CD8-positive, alpha-beta memory T cell (primary cell): Measurements from ENCODE around the gene TRMU. TPM values are rescaled to one million over a fixed set of nuclear protein-coding genes. Genes with fewer than 3 reads are reported as not detected.

Experiments
- CTCF ChIA-PET: fragments of 350-600 bp; sonication (Branson Sonifier 250); formaldehyde crosslinking; loops from one replicate; lab custom pipeline; 2021; ENCODE audit warnings: antibody characterized with exemption; lab: Charles Lee
- POLR2A ChIA-PET: fragments of 350-600 bp; sonication (Branson Sonifier 250); formaldehyde crosslinking; loops from one replicate; lab custom pipeline; 2021; ENCODE audit warnings: antibody characterized with exemption; lab: Charles Lee
- DNase-seq, 5 donors: peaks; one replicate each; pipeline versions ENCODE4 v3.0.0 to v3.0.0-alpha.2; 2020 to 2022; ENCODE audit warnings: mixed read lengths in 1 of 5
- H3K27ac ChIP-seq: one replicate; pipeline ENCODE4 v1.7.0; 2013; ENCODE audit warnings: low read depth, mild to moderate bottlenecking, low read length, moderate library complexity
- H3K27me3 ChIP-seq: 2 replicates; pipeline ENCODE4 v1.7.0; 2013; ENCODE audit warnings: low read length, mild to moderate bottlenecking; ENCODE audit not compliant: insufficient read depth, poor library complexity, severe bottlenecking
- H3K36me3 ChIP-seq: 2 replicates; pipeline ENCODE4 v1.7.0; 2013; ENCODE audit warnings: mild to moderate bottlenecking, low read length, moderate library complexity; ENCODE audit not compliant: insufficient read depth
- H3K4me1 ChIP-seq: 2 replicates; pipeline ENCODE4 v1.7.0; 2013; ENCODE audit warnings: mild to moderate bottlenecking, low read length, moderate library complexity; ENCODE audit not compliant: insufficient read depth
- H3K4me3 ChIP-seq: 2 replicates; pipeline ENCODE4 v1.7.0; 2013; ENCODE audit warnings: mild to moderate bottlenecking, low read length
- H3K9me3 ChIP-seq: 2 replicates; pipeline ENCODE4 v1.7.0; 2013; ENCODE audit warnings: mild to moderate bottlenecking, low read length
- H3K27ac Mint-ChIP-seq, 8 donors: one replicate each; pipeline ENCODE4 v1.8.0; 2020 to 2021; ENCODE audit warnings: mixed read lengths in 8 of 8, mild to moderate bottlenecking in 6 of 8, inconsistent platforms in 3 of 8, moderate library complexity in 3 of 8
- H3K27me3 Mint-ChIP-seq, 2 donors: one replicate each; pipeline ENCODE4 v1.8.0; 2020 to 2021; ENCODE audit warnings: mixed read lengths in 2 of 2, mild to moderate bottlenecking in 1 of 2, moderate library complexity in 1 of 2
- H3K36me3 Mint-ChIP-seq, 3 donors: one replicate each; pipeline ENCODE4 v1.8.0; 2020 to 2021; ENCODE audit warnings: mixed read lengths in 3 of 3, inconsistent platforms in 1 of 3, mild to moderate bottlenecking in 1 of 3
- H3K4me1 Mint-ChIP-seq, 3 donors: one replicate each; pipeline ENCODE4 v1.8.0; 2020 to 2021; ENCODE audit warnings: mixed read lengths in 3 of 3, inconsistent platforms in 1 of 3, mild to moderate bottlenecking in 1 of 3
- H3K4me3 Mint-ChIP-seq, 7 donors: one replicate each; pipeline ENCODE4 v1.8.0; 2020 to 2021; ENCODE audit warnings: mixed read lengths in 7 of 7, mild to moderate bottlenecking in 6 of 7, moderate library complexity in 4 of 7, inconsistent platforms in 2 of 7
- H3K9me3 Mint-ChIP-seq, 5 donors: one replicate each; pipeline ENCODE4 v1.8.0; 2020 to 2022; ENCODE audit warnings: mixed read lengths in 5 of 5, mild to moderate bottlenecking in 3 of 5, moderate library complexity in 2 of 5, inconsistent platforms in 1 of 5
- polyA plus RNA-seq: library from polyadenylated mRNA; unstranded; fragments of 300-500 nt; fragmentation: Illumina TruSeq; gene quantifications from one replicate; pipeline ENCODE4 v1.2.3, GENCODE V29; 2021
- total RNA-seq, 2 experiments: library from RNA; stranded (reverse); gene quantifications; one replicate each; pipeline ENCODE4 v1.2.3, GENCODE V29; 2021

Gene TRMU
- total and polyA plus RNA-seq, 3 experiments from 2014 or later = 13.3 to 69.5 (median 68.9) TPM

DNA sequence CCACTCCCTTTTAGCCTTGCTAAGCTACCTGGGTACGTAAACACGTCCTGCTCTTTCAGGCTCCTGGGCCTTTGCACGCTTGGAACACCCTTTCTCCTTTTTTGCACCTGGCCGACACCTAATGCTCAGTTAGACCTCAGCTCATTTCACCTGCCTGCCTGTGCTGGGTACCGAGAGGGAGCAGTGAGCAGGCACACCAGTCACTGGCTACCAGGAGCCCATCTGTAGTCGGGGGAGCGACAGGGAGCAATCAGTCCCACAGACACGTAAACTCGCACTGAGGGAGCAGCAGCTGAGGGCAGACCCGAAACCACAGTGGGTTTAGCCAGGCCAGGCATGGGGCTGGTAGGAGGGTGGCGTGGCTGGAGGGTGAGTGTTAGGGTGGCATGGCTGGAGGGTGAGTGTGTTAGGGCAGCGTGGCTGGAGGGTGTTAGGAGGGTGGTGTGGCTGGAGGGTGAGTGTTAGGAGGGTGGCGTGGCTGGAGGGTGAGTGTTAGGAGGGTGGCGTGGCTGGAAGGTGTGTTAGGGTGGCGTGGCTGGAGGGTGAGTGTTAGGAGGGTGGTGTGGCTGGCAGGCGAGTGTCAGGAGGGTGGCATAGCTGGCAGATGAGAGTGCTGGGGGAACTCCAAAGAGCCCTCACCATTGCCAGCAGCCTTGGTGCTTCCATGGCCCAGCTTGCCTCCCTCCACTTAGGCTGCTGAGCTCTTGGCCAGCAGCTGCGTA, 45.2 kb upstream of the TRMU start:
- Mint-ChIP-seq H3K27ac (peak overlapping the region; percentile 23 to 98 (median 86)), H3K9me3 (peaks cover 0 to 3% (median 2%) of the 10 kb centered on the region in 5 donors), H3K27me3 (no peaks in the 10 kb centered on the region), H3K4me3 (peak overlapping the region in 5 of 7 donors; percentile 46 to 86 (median 73)), H3K4me1 (peaks cover 27 to 42% (median 30%) of the 10 kb centered on the region in 3 donors), H3K36me3 (peaks cover 2 to 19% (median 9%) of the 10 kb centered on the region in 3 donors)
- CTCF ChIA-PET = no interaction called here
- Histone ChIP-seq H3K27me3 (no peaks in the 10 kb centered on the region), H3K9me3 (no peaks in the 10 kb centered on the region), H3K4me1 (peaks cover 22% of the 10 kb centered on the region), H3K36me3 (no peaks in the 10 kb centered on the region), H3K4me3 (no peak overlapping the region), H3K27ac (peak overlapping the region; percentile 31)
- POLR2A ChIA-PET = no interaction called here
- no peak for DNase-seq

DNA sequence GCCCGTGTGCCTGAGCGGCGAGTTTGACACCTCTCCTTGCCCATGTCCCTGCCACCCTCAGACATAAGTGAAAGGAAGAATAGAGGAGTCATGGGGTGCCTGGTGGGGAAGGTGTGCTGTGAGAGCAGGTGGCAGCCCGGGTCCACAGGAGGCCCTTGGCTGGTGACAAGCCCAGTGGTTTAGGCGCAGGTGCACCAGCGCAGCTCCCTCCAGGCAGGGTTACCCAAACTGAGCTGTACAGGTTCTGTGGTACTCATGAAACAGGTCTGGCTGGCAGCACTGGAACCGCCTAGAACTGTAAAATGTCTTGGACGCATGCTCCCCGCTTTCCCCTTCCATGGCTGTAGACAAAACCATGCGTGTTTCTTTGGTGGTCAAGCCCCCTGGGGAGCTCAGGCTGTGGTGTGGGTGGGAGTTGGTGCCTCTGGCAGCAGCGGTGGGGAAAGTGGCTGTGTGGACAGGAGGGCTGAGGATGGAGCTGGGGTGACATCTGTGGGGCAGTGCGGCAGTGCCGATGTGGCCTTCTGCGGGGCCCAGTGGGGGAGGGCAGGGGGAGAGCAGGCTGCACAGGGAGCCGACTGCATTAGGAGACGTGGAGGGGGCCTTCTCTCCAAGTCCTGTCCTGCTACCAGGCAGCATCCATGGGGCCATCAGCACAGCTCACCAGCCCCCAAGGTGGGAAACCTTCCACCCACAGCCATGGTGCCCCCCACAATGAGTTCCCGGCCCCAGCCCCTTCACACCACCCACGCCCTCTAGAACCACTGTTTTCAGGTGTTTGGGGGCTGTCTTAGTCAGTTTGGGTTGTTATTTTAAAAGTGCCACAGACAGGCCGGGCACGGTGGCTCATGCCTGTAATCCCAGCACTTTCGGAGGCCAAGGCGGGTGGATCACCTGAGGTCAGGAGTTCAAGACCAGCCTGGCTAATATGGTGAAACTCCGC, 44.4 kb upstream of the TRMU start:
- POLR2A ChIA-PET = no interaction called here
- Mint-ChIP-seq H3K4me1 (peaks cover 32 to 51% (median 35%) of the 10 kb centered on the region in 3 donors), H3K4me3 (peak overlapping the region in 3 of 7 donors; percentile 48 to 86 (median 73)), H3K36me3 (peaks cover 2 to 13% (median 7%) of the 10 kb centered on the region in 3 donors), H3K9me3 (peaks cover 0 to 3% (median 2%) of the 10 kb centered on the region in 5 donors), H3K27me3 (no peaks in the 10 kb centered on the region), H3K27ac (peak overlapping the region in 4 of 8 donors; percentile 84 to 98 (median 92))
- no peaks in the 10 kb centered on the region for H3K36me3 ChIP-seq
- H3K4me1 ChIP-seq = peaks cover 30% of the 10 kb centered on the region
- H3K27ac ChIP-seq = no peak overlapping the region
- no peaks in the 10 kb centered on the region for H3K27me3 ChIP-seq
- no peaks in the 10 kb centered on the region for H3K9me3 ChIP-seq
- H3K4me3 ChIP-seq = no peak overlapping the region
- no peak for DNase-seq
- CTCF ChIA-PET = no interaction called here

DNA sequence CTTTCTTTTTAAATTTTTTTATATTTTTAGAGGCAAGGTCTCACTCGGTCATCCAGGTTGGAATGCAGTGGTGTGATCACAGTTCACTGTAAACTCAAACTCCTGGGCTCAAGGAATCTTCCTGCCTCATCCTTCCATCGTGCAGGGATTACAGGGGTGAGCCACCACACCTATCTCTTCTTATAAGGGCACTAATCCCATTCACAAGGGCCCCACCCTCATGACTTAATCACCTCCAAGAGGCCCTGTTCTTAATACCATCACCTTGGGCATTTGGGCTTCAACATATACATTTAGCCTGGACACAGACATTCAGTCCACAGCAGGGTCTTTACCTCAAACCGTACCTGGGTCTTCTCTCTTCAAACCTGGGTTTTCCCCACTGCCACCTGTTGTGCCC, 43.3 kb upstream of the TRMU start:
- peaks cover 36% of the 10 kb centered on the region for H3K4me1 ChIP-seq
- H3K9me3 Mint-ChIP-seq = peaks cover 0 to 3% (median 2%) of the 10 kb centered on the region in 5 donors
- peak overlapping the region in 1 of 7 donors; percentile 81 for H3K4me3 Mint-ChIP-seq
- no peak for DNase-seq
- peaks cover 2 to 14% (median 7%) of the 10 kb centered on the region in 3 donors for H3K36me3 Mint-ChIP-seq
- H3K27me3 ChIP-seq = no peaks in the 10 kb centered on the region
- peak overlapping the region in 4 of 8 donors; percentile 14 to 92 (median 50) for H3K27ac Mint-ChIP-seq
- H3K27ac ChIP-seq = no peak overlapping the region
- CTCF ChIA-PET = no interaction called here
- H3K27me3 Mint-ChIP-seq = no peaks in the 10 kb centered on the region
- no peaks in the 10 kb centered on the region for H3K9me3 ChIP-seq
- H3K4me1 Mint-ChIP-seq = peaks cover 38 to 55% (median 40%) of the 10 kb centered on the region in 3 donors
- H3K36me3 ChIP-seq = no peaks in the 10 kb centered on the region
- POLR2A ChIA-PET = no interaction called here
- no peak overlapping the region for H3K4me3 ChIP-seq

DNA sequence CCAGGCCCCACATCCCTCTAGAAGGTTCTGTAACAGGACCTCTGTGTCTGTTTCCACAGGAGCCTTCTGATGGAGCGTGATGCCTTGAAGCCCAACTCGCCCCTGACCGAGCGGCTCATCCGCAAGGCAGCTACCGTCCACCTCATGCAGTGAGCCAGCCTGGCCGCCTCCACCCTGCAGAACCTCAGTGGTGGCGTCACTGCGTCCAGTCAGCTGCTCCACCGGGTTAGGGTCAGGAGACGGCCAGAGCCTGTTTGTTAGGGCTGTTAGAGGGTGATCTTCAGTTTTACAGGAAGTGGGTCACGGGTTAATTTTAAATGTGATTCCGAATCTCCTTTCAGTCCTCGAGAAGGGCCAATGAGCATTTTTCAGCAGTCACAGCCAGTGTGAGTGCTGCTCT, 42.8 kb upstream of the TRMU start:
- POLR2A ChIA-PET = no interaction called here
- peaks cover 38 to 55% (median 40%) of the 10 kb centered on the region in 3 donors for H3K4me1 Mint-ChIP-seq

DNA sequence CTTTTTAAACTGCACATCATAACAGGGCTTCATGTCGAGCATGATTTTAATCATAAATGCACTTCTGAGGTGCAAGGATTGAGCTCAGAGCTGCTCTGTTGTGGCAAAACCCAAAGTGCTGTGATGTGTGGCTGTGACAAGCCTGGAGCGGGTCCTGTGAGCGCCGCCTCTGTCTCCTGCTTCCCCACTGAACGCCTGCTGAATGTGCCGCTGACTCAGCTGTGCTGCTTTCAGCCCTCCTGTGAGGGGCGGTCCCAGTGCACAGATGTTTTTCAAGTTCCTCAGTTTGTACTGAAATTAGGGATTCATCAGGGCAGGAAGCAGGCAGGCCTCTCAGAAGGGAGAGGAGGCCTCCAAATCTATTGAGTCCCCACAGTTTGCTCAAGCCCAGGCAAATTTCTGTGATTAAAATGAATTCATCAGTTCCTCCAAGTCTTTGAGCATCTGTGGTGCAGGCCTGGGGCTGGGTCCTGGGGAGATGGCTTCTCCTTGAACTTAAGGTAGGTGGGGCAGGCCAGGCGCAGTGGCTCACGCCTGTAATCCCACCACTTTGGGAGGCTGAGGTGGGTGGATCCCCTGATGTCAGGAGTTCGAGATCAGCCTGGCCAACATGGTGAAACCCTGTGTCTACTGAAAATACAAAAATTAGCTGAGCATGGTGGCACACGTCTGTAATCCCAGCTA, 41.8 kb upstream of the TRMU start:
- Mint-ChIP-seq H3K9me3 (peaks cover 0 to 3% (median 2%) of the 10 kb centered on the region in 5 donors), H3K27ac (peak overlapping the region in 6 of 8 donors; percentile 7 to 87 (median 58)), H3K4me1 (peaks cover 30 to 45% (median 31%) of the 10 kb centered on the region in 3 donors), H3K27me3 (peaks cover 0 to 2% of the 10 kb centered on the region in 2 donors), H3K4me3 (peak overlapping the region in 2 of 7 donors; percentile 48 to 83), H3K36me3 (peaks cover 2 to 12% (median 7%) of the 10 kb centered on the region in 3 donors)
- H3K36me3 ChIP-seq = no peaks in the 10 kb centered on the region
- no peak overlapping the region for H3K27ac ChIP-seq
- no peaks in the 10 kb centered on the region for H3K27me3 ChIP-seq
- peaks cover 25% of the 10 kb centered on the region for H3K4me1 ChIP-seq
- no peak overlapping the region for H3K4me3 ChIP-seq
- POLR2A ChIA-PET = no interaction called here
- no peaks in the 10 kb centered on the region for H3K9me3 ChIP-seq
- DNase-seq = no peak
- CTCF ChIA-PET = no interaction called here

More for the DNA sequence above, 42.8 kb upstream of the TRMU start:
- Histone ChIP-seq H3K27ac (no peak overlapping the region), H3K9me3 (no peaks in the 10 kb centered on the region), H3K4me3 (no peak overlapping the region), H3K36me3 (no peaks in the 10 kb centered on the region), H3K27me3 (no peaks in the 10 kb centered on the region), H3K4me1 (peaks cover 35% of the 10 kb centered on the region)
- no peak for DNase-seq
- CTCF ChIA-PET = no interaction called here
- Mint-ChIP-seq H3K9me3 (peaks cover 0 to 3% (median 2%) of the 10 kb centered on the region in 5 donors), H3K36me3 (peaks cover 2 to 12% (median 7%) of the 10 kb centered on the region in 3 donors), H3K4me3 (peak overlapping the region in 1 of 7 donors; percentile 81), H3K27ac (peak overlapping the region in 1 of 8 donors; percentile 54), H3K27me3 (peaks cover 0 to 2% of the 10 kb centered on the region in 2 donors)

DNA sequence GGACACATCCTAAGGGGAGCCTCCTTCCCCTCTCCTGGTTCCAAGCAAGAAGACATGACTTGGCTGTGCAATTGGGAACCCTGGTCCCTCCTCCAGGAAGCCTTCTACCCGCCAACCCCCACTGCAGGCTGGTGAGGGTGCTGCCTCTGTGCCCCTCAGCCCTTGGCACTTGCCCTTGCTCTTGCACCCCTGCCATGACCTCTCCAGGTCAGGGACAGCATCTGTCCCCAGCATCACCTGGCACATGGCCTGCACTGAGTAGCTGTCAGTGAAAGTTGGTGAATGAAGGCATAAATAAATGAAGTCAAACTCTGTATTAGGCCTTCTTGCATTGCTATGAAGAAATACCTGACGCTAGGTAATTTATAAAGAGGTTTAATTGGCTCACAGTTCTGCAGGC, 40.7 kb upstream of the TRMU start:
- Histone ChIP-seq H3K4me1 (peaks cover 20% of the 10 kb centered on the region), H3K36me3 (no peaks in the 10 kb centered on the region), H3K27ac (no peak overlapping the region), H3K9me3 (no peaks in the 10 kb centered on the region), H3K27me3 (no peaks in the 10 kb centered on the region), H3K4me3 (no peak overlapping the region)
- peak overlapping the region in 7 of 8 donors; percentile 87 to 97 (median 91) for H3K27ac Mint-ChIP-seq
- H3K4me1 Mint-ChIP-seq = peaks cover 28 to 38% (median 33%) of the 10 kb centered on the region in 3 donors
- POLR2A ChIA-PET = no interaction called here
- H3K27me3 Mint-ChIP-seq = peaks cover 0 to 4% of the 10 kb centered on the region in 2 donors
- no peak for DNase-seq
- peaks cover 0 to 3% (median 2%) of the 10 kb centered on the region in 5 donors for H3K9me3 Mint-ChIP-seq
- peak overlapping the region; percentile 45 to 90 (median 83) for H3K4me3 Mint-ChIP-seq
- peaks cover 2 to 12% (median 5%) of the 10 kb centered on the region in 3 donors for H3K36me3 Mint-ChIP-seq
- CTCF ChIA-PET = interaction anchor here (1.3 to 2.7 kb wide), 2 partner anchors 26 to 172 kb away, joined by 3 to 30 read pairs; no protein-coding TSS in a partner anchor

DNA sequence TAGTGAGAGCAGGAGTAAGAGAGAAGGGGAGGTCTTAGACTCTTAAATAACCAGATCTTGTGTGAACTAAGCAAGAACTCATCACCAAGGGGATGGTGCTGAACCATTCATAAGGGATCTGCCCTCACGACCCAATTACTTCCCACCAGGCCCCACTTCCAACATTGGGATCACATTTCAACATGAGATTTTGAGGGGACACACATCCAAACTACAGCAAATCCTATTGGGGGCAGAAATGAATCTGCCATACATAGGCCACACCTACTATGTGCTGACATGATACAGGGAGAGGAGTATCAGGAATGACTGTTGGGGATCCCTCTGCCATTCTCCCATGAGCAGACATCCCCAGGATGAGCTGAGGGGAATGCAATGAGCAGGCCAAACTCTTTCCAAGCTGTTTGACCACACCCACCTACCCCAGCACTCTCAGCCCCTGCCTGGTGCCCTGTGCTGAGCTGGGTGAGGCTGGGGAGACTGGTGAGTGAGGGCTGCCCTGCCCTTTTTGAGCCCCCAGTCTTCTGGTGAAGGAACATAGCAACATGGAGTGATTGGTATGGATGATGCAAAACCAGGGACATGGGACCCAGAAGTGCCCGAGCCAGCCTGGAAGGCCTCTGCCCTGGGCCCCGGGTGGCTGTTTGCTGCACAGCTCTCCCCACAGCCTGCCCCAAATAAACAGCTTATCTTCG, 40.1 kb upstream of the TRMU start:
- CTCF ChIA-PET = interaction anchor here (0.6 to 2.7 kb wide), 13 partner anchors 12 to 289 kb away, joined by 3 to 30 read pairs (median 4); partner anchors contain the start of gene CDPF1
- peak overlapping the region; percentile 83 to 97 (median 88) for H3K4me3 Mint-ChIP-seq
- POLR2A ChIA-PET = interaction anchor here (1.1 to 2.4 kb wide), 4 partner anchors 14 to 146 kb away, joined by 4 to 12 read pairs (median 6); partner anchors contain the start of genes CDPF1 and PPARA
- Histone ChIP-seq H3K27ac (peak overlapping the region; percentile 90), H3K4me1 (peaks cover 20% of the 10 kb centered on the region), H3K27me3 (no peaks in the 10 kb centered on the region), H3K9me3 (no peaks in the 10 kb centered on the region), H3K4me3 (peak overlapping the region; percentile 85), H3K36me3 (no peaks in the 10 kb centered on the region)
- peaks cover 0 to 12% (median 2%) of the 10 kb centered on the region in 3 donors for H3K36me3 Mint-ChIP-seq
- DNase-seq = no peak
- peaks cover 0 to 3% (median 2%) of the 10 kb centered on the region in 5 donors for H3K9me3 Mint-ChIP-seq
- H3K27ac Mint-ChIP-seq = peak overlapping the region; percentile 87 to 100 (median 96)
- H3K27me3 Mint-ChIP-seq = peaks cover 0 to 4% of the 10 kb centered on the region in 2 donors
- peaks cover 23 to 33% (median 29%) of the 10 kb centered on the region in 3 donors for H3K4me1 Mint-ChIP-seq
